ENCODE results near the gene FGFBP2.

FGFBP2 gene

GRCh38 chr4:15965325-15965724, 2.4 kb upstream of the FGFBP2 start:
- no peak for DNase-seq

GRCh38 chr4:15964159-15964558, 1.2 kb upstream of the FGFBP2 start:
- no peak for DNase-seq

- DNase-seq: peak; percentile 76
Measured at GRCh38 chr4:15963576-15963975, 601 bp upstream of the FGFBP2 start.

- no peak for DNase-seq
Measured at GRCh38 chr4:15961781-15962510, 1.0 kb downstream of the FGFBP2 start.

GRCh38 chr4:15958562-15958961, 4.4 kb downstream of the FGFBP2 start:
- no peak for DNase-seq

- peak; percentile 88 for DNase-seq
Measured at GRCh38 chr4:15956179-15956850, 6.7 kb downstream of the FGFBP2 start.

- DNase-seq: no peak
Measured at GRCh38 chr4:15955670-15956069, 7.3 kb downstream of the FGFBP2 start.

GRCh38 chr4:15953625-15954024, 9.3 kb downstream of the FGFBP2 start:
- DNase-seq: no peak

GRCh38 chr4:15951781-15952180, 11.2 kb downstream of the FGFBP2 start:
- DNase-seq: no peak

- DNase-seq: no peak
Measured at GRCh38 chr4:15948826-15949225, 14.1 kb downstream of the FGFBP2 start.

- DNase-seq: no peak
Measured at GRCh38 chr4:15947684-15948083, 15.3 kb downstream of the FGFBP2 start.

- DNase-seq: no peak
Measured at GRCh38 chr4:15945516-15945915, 17.5 kb downstream of the FGFBP2 start.

GRCh38 chr4:15944895-15945294, 18.1 kb downstream of the FGFBP2 start:
- no peak for DNase-seq

GRCh38 chr4:15942283-15942682, 20.7 kb downstream of the FGFBP2 start:
- no peak for DNase-seq

- DNase-seq: no peak
Measured at GRCh38 chr4:15938640-15939039, 24.3 kb downstream of the FGFBP2 start, which contains the start of gene FGFBP1. FGFBP1 (minus strand) TSS chr4:15938740; CDS start chr4:15936632, 2,108 bp downstream.

- no peak for DNase-seq
Measured at GRCh38 chr4:15938182-15938581, 24.8 kb downstream of the FGFBP2 start.

GRCh38 chr4:15936495-15936894, 26.5 kb downstream of the FGFBP2 start:
- DNase-seq: no peak

GRCh38 chr4:15935504-15936402, 27.2 kb downstream of the FGFBP2 start:
- no peak for DNase-seq

- DNase-seq: no peak
Measured at GRCh38 chr4:15934259-15934658, 28.7 kb downstream of the FGFBP2 start.

GRCh38 chr4:15931451-15932210, 31.3 kb downstream of the FGFBP2 start:
- no peak for DNase-seq

GRCh38 chr4:15930314-15930713, 32.7 kb downstream of the FGFBP2 start:
- DNase-seq: no peak

GRCh38 chr4:15929540-15929939, 33.4 kb downstream of the FGFBP2 start:
- DNase-seq: no peak

- DNase-seq: no peak
Measured at GRCh38 chr4:15928883-15929282, 34.1 kb downstream of the FGFBP2 start.

Data from activated CD8-positive, alpha-beta memory T cell treated with anti-CD3 and anti-CD28 coated beads, Interleukin-2, amount 50 U/mL, for 48 hours (primary cell).